PC-3 (cell line): Measurements from ENCODE around the gene SAMD10.

ENCODE experiments used
- CTCF ChIP-seq: fragments of 300-600 bp; sonication (generic); conservative IDR thresholded peaks from 2 replicates; pipeline ENCODE4 v1.5.1; 2017; ENCODE audit warnings: antibody characterized with exemption, low read depth, mild to moderate bottlenecking, low read length
- EZH2phosphoT487 ChIP-seq: fragments of 300-600 bp; sonication (generic); IDR thresholded peaks from 2 replicates; pipeline ENCODE4 v1.6.1; 2018; ENCODE audit warnings: mild to moderate bottlenecking, antibody characterized with exemption, low read length, borderline replicate concordance

GRCh38 chr20:64025101-64025825 lies 45.8 kb upstream of the SAMD10 start:
- TF ChIP-seq CTCF, result no peak
- no peak for TF ChIP-seq EZH2phosphoT487
